B cell (primary cell): ENCODE measurements around the gene CLEC4D. TPM values are rescaled to one million over a fixed set of nuclear protein-coding genes. Genes with fewer than 3 reads are reported as not detected.

Experiments
- ATAC-seq: fragments of 200-7000 bp; cut with Tn5 transposase; one replicate; pipeline ENCODE4 v1.10.0; 2021; ENCODE audit warnings: low read depth, mild to moderate bottlenecking, moderate number of reproducible peaks, moderate library complexity
- CTCF ChIA-PET: fragments of 350-600 bp; sonication (Branson Sonifier 250); formaldehyde crosslinking; loops from one replicate; lab custom pipeline; 2021; ENCODE audit warnings: antibody characterized with exemption, inconsistent platforms; lab: Charles Lee
- POLR2A ChIA-PET: fragments of 350-600 bp; sonication (Branson Sonifier 250); formaldehyde crosslinking; loops from one replicate; lab custom pipeline; 2021; ENCODE audit warnings: antibody characterized with exemption; lab: Charles Lee
- DNase-seq: peaks from one replicate; pipeline ENCODE4 v3.0.0; 2013
- H2AFZ ChIP-seq: 2 replicates; pipeline ENCODE4 v1.6.1; 2012; ENCODE audit warnings: mild to moderate bottlenecking, low read depth, low read length; ENCODE audit not compliant: insufficient read depth, poor library complexity, severe bottlenecking
- H3K27ac ChIP-seq, 2 donors: 1 replicate in 1 of 2; 2 replicates in 1 of 2; pipeline ENCODE4 v1.5.1; 2012 to 2013; ENCODE audit warnings: low read length in 2 of 2, mild to moderate bottlenecking in 2 of 2, moderate library complexity in 1 of 2
- H3K27me3 ChIP-seq, 4 experiments: fragments of 200-600 bp in 1 of 4; sonication (generic) in 1 of 4; replicated peaks in 1 of 4; 1 replicate in 2 of 4; 2 replicates in 2 of 4; pipeline versions ENCODE4 v1.6.1 to v1.7.0; 2013 to 2016; ENCODE audit warnings: low read length in 3 of 4, mild to moderate bottlenecking in 2 of 4, mixed read lengths in 1 of 4, moderate library complexity in 1 of 4; ENCODE audit not compliant: insufficient read depth in 4 of 4, control insufficient read depth in 3 of 4; ENCODE audit errors: control extremely low read depth in 1 of 4
- H3K36me3 ChIP-seq, 2 experiments: replicated peaks in 1 of 2; 1 replicate in 1 of 2; 2 replicates in 1 of 2; pipeline versions ENCODE4 v1.6.1 to v1.7.1; 2013; ENCODE audit warnings: low read length in 1 of 2; ENCODE audit not compliant: insufficient read depth in 2 of 2, control insufficient read depth in 1 of 2; ENCODE audit errors: control extremely low read depth in 1 of 2, extremely low read depth in 1 of 2
- H3K4me1 ChIP-seq, 2 donors: fragments of 200-600 bp in 1 of 2; sonication (generic) in 1 of 2; 1 replicate in 1 of 2; 2 replicates in 1 of 2; pipeline versions ENCODE4 v1.5.1 to v1.6.1; 2013 to 2017; ENCODE audit warnings: low read length in 2 of 2; ENCODE audit not compliant: control insufficient read depth in 2 of 2, insufficient read depth in 2 of 2
- H3K4me2 ChIP-seq: replicated peaks from 2 replicates; pipeline ENCODE3; 2012; ENCODE audit warnings: mild to moderate bottlenecking, low read depth, low read length; ENCODE audit not compliant: poor library complexity, severe bottlenecking
- H3K4me3 ChIP-seq, 5 experiments: fragments of 200-600 bp in 1 of 5; sonication (generic) in 1 of 5; 1 replicate in 3 of 5; 2 replicates in 2 of 5; pipeline versions ENCODE4 v1.5.1 to v1.7.0; 2011 to 2016; ENCODE audit warnings: low read length in 4 of 5, mild to moderate bottlenecking in 4 of 5, low read depth in 2 of 5, control low read depth in 1 of 5, moderate library complexity in 1 of 5; ENCODE audit not compliant: insufficient read depth in 1 of 5; ENCODE audit errors: control extremely low read depth in 1 of 5, extremely low read depth in 1 of 5
- H3K79me2 ChIP-seq: fragments of 200-600 bp; sonication (generic); one replicate; pipeline ENCODE4 v1.6.0; 2016; ENCODE audit warnings: low read length; ENCODE audit not compliant: control insufficient read depth, insufficient read depth
- H3K9ac ChIP-seq: fragments of 200-600 bp; sonication (generic); 2 replicates; pipeline ENCODE4 v1.6.1; 2017; ENCODE audit warnings: mild to moderate bottlenecking, low read length, moderate library complexity
- H3K9me3 ChIP-seq, 3 donors: one replicate each; pipeline versions ENCODE4 v1.6.1 to v1.7.1; 2013; ENCODE audit warnings: low read length in 2 of 3; ENCODE audit not compliant: control insufficient read depth in 2 of 3, insufficient read depth in 1 of 3; ENCODE audit errors: control extremely low read depth in 1 of 3
- H4K20me1 ChIP-seq: 2 replicates; pipeline ENCODE4 v1.6.0; 2012; ENCODE audit warnings: mild to moderate bottlenecking, low read length; ENCODE audit not compliant: insufficient read depth, control insufficient read depth, poor library complexity, severe bottlenecking
- H3K27ac Mint-ChIP-seq: one replicate; pipeline ENCODE4 v1.8.0; 2021; ENCODE audit warnings: mixed read lengths
- H3K27me3 Mint-ChIP-seq: one replicate; pipeline ENCODE4 v1.8.0; 2021; ENCODE audit warnings: mixed read lengths
- H3K4me1 Mint-ChIP-seq: one replicate; pipeline ENCODE4 v1.8.0; 2021; ENCODE audit warnings: mixed read lengths
- H3K4me3 Mint-ChIP-seq: one replicate; pipeline ENCODE4 v1.8.0; 2021; ENCODE audit warnings: mixed read lengths
- H3K9me3 Mint-ChIP-seq: one replicate; pipeline ENCODE4 v1.8.0; 2022; ENCODE audit warnings: mixed read lengths; ENCODE audit not compliant: insufficient read depth
- CTCF ChIP-seq: fragments of 200-600 bp; IDR thresholded peaks from one replicate; pipeline ENCODE4 v1.8.0; 2022; ENCODE audit warnings: antibody characterized with exemption, mild to moderate bottlenecking
- EZH2 ChIP-seq: IDR thresholded peaks from 2 replicates; pipeline ENCODE4 v1.6.1; 2012; ENCODE audit warnings: borderline replicate concordance, low read depth, mild to moderate bottlenecking, moderate library complexity, low read length; ENCODE audit not compliant: insufficient read depth, poor library complexity, severe bottlenecking
- WGBS: methylation state at CpG from one replicate; pipeline ENCODE4 v1.1.5; 2013; ENCODE audit warnings: missing lambda C conversion rate; ENCODE audit not compliant: insufficient coverage; 5-methylcytosine and 5-hydroxymethylcytosine counted together
- intact Hi-C: fragments of 100-400 bp; cut with micrococcal nuclease; formaldehyde crosslinking; loops from one replicate; pipeline ENCODE4 v1.10.0; 2022
- polyA plus RNA-seq: library from polyadenylated mRNA; depleted of rRNA; stranded (reverse); fragments of >200 nt; gene quantifications from 2 replicates; pipeline ENCODE4 v1.2.3, GENCODE V29; 2012
- total RNA-seq, 2 donors: library from RNA; stranded (reverse); fragments of 120-200 nt in 1 of 2; gene quantifications; 1 replicate in 1 of 2; 2 replicates in 1 of 2; pipeline versions ENCODE4 v1.2.3 to v1.2.4, GENCODE V29; 2013 to 2022

The CLEC4D gene
- total and polyA plus RNA-seq, 2 donors (not counting 1 experiment from before 2014, with no cell fraction given), result not detected

- H3K27me3 Mint-ChIP-seq, result peaks cover 12% of the 10 kb centered on the region
- H3K4me2 ChIP-seq, result no peak overlapping the region
These were observed 46.4 kb downstream of the CLEC4D start for GRCh38 chr12:8559676-8560075.

GRCh38 chr12:8561011-8561410 lies 47.7 kb downstream of the CLEC4D start:
- Histone ChIP-seq H3K36me3 (no peaks in the 10 kb centered on the region), H3K4me2 (no peak overlapping the region), H3K4me3 (no peak overlapping the region), H3K4me1 (no peaks in the 10 kb centered on the region), H3K9me3 (peaks cover 0 to 10% (median 5%) of the 10 kb centered on the region in 3 donors), H2AFZ (no peak overlapping the region), H3K27ac (no peak overlapping the region), H3K27me3 (no peaks in the 10 kb centered on the region), H3K9ac (no peak overlapping the region), H4K20me1 (no peaks in the 10 kb centered on the region), H3K79me2 (no peaks in the 10 kb centered on the region)
- 100% methylated on average over 4 of the region's 4 CpGs for WGBS
- Mint-ChIP-seq H3K9me3 (peaks cover 7% of the 10 kb centered on the region), H3K27ac (no peak overlapping the region), H3K4me3 (no peak overlapping the region), H3K27me3 (peaks cover 12% of the 10 kb centered on the region), H3K4me1 (no peaks in the 10 kb centered on the region)
- POLR2A ChIA-PET, result no interaction called here
- ATAC-seq, result no peak
- no peak for DNase-seq
- CTCF ChIA-PET, result interaction anchor here (1.5 kb wide), 1 partner anchor 17 kb away, joined by 5 read pairs; no protein-coding TSS in a partner anchor
- intact Hi-C loops, result no loop called here
- TF ChIP-seq CTCF (no peak), EZH2 (no peak)

More at GRCh38 chr12:8559676-8560075, 46.4 kb downstream of the CLEC4D start:
- no peaks in the 10 kb centered on the region for H4K20me1 ChIP-seq
- H3K4me3 ChIP-seq, result no peak overlapping the region
- no peaks in the 10 kb centered on the region for H3K4me1 ChIP-seq
- TF ChIP-seq EZH2, result no peak
- no peak for TF ChIP-seq CTCF
- no peak overlapping the region for H3K27ac Mint-ChIP-seq
- peaks cover 0 to 8% (median 5%) of the 10 kb centered on the region in 3 donors for H3K9me3 ChIP-seq
- no peaks in the 10 kb centered on the region for H3K4me1 Mint-ChIP-seq
- POLR2A ChIA-PET, result no interaction called here
- H3K9ac ChIP-seq, result no peak overlapping the region
- no peak overlapping the region for H2AFZ ChIP-seq
- WGBS, result 100% methylated on average over 7 of the region's 11 CpGs
- intact Hi-C loops, result no loop called here
- CTCF ChIA-PET, result interaction anchor here (1.5 kb wide), 1 partner anchor 15 kb away, joined by 5 read pairs; no protein-coding TSS in a partner anchor
- ATAC-seq (no peak), DNase-seq (no peak)
- H3K4me3 Mint-ChIP-seq, result no peak overlapping the region
- H3K27ac ChIP-seq, result no peak overlapping the region
- H3K27me3 ChIP-seq, result no peaks in the 10 kb centered on the region
- no peaks in the 10 kb centered on the region for H3K79me2 ChIP-seq
- H3K36me3 ChIP-seq, result no peaks in the 10 kb centered on the region
- H3K9me3 Mint-ChIP-seq, result peaks cover 7% of the 10 kb centered on the region
